Subcutaneous abdominal adipose tissue (tissue), 5 donors: ENCODE measurements around the gene FAM25C.
"Not testable (repeated sequence)": the region's sequence is repeated elsewhere in the genome, so short reads cannot be mapped to it uniquely, and the experiment has no call there.

Source experiments
- H3K27ac ChIP-seq: one replicate; pipeline ENCODE4 v1.7.0; 2013; ENCODE audit warnings: low read depth, mild to moderate bottlenecking, inconsistent platforms, low read length, moderate library complexity
- H3K27me3 ChIP-seq, 5 donors: one replicate each; pipeline ENCODE4 v1.7.0; 2013; ENCODE audit warnings: low read length in 5 of 5, inconsistent platforms in 1 of 5; ENCODE audit not compliant: control insufficient read depth in 5 of 5, insufficient read depth in 4 of 5
- H3K36me3 ChIP-seq, 5 donors: one replicate each; pipeline ENCODE4 v1.7.0; 2013; ENCODE audit warnings: low read length in 5 of 5; ENCODE audit not compliant: control insufficient read depth in 5 of 5, insufficient read depth in 5 of 5
- H3K4me1 ChIP-seq, 5 donors: one replicate each; pipeline ENCODE4 v1.7.0; 2013; ENCODE audit warnings: low read length in 5 of 5, mild to moderate bottlenecking in 3 of 5, moderate library complexity in 1 of 5; ENCODE audit not compliant: control insufficient read depth in 5 of 5, insufficient read depth in 5 of 5
- H3K4me3 ChIP-seq, 5 donors: one replicate each; pipeline ENCODE4 v1.7.0; 2013; ENCODE audit warnings: low read length in 5 of 5, low read depth in 1 of 5
- H3K9ac ChIP-seq, 5 donors: one replicate each; pipeline ENCODE4 v1.7.0; 2013; ENCODE audit warnings: low read length in 5 of 5, mild to moderate bottlenecking in 4 of 5, moderate library complexity in 3 of 5
- H3K9me3 ChIP-seq, 5 donors: one replicate each; pipeline ENCODE4 v1.7.0; 2013; ENCODE audit warnings: low read length in 5 of 5; ENCODE audit not compliant: control insufficient read depth in 5 of 5
- donor health status: healthy.
- donor health status: healthy.
- donor health status: healthy.
- donor health status: healthy.
- donor health status: healthy.

FAM25C gene

GRCh38 chr10:47999691-48000090, at the start of gene FAM25C:
TSS of gene FAM25C (minus strand) at chr10:47999791. CDS start at chr10:47999765, 26 bp downstream.
- H3K9me3 ChIP-seq, H3K4me3 ChIP-seq, H3K27me3 ChIP-seq, H3K4me1 ChIP-seq, H3K36me3 ChIP-seq, H3K9ac ChIP-seq, H3K27ac ChIP-seq: not testable (repeated sequence)

GRCh38 chr10:48044557-48044956, 45.0 kb upstream of the FAM25C start:
- not testable (repeated sequence) for H3K4me3 ChIP-seq, H3K4me1 ChIP-seq, H3K9ac ChIP-seq, H3K36me3 ChIP-seq, H3K9me3 ChIP-seq, H3K27ac ChIP-seq, H3K27me3 ChIP-seq

- H3K36me3 ChIP-seq, H3K9me3 ChIP-seq, H3K4me3 ChIP-seq, H3K27ac ChIP-seq, H3K27me3 ChIP-seq, H3K4me1 ChIP-seq, H3K9ac ChIP-seq: not testable (repeated sequence)
Observed at GRCh38 chr10:48031390-48031789, 31.8 kb upstream of the FAM25C start.

- H3K27ac ChIP-seq, H3K4me3 ChIP-seq, H3K27me3 ChIP-seq, H3K9me3 ChIP-seq, H3K9ac ChIP-seq, H3K36me3 ChIP-seq, H3K4me1 ChIP-seq: not testable (repeated sequence)
Observed at GRCh38 chr10:48002306-48002705, 2.7 kb upstream of the FAM25C start.

DNA sequence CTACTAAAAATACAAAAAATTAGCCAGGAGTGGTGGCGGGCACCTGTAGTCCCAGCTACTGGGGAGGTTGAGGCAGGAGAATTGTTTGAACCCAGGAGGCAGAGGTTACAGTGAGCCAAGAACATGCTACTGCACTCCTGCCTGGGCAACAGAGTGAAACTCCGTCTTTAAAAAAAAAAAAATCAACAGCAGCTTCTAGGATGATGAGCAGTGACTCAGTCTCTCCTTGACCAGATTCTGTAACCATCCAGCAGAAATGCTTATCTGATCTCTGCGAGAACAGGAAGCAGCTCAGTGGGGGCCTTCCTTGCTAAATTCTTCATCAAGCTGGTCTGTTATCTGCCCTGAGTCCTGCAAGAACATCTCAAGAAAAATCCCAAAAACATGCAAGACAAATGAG, 5.5 kb downstream of the FAM25C start:
- H3K27ac ChIP-seq, H3K9ac ChIP-seq, H3K27me3 ChIP-seq, H3K36me3 ChIP-seq, H3K9me3 ChIP-seq, H3K4me1 ChIP-seq, H3K4me3 ChIP-seq: not testable (repeated sequence)

- not testable (repeated sequence) for H3K27me3 ChIP-seq, H3K4me3 ChIP-seq, H3K4me1 ChIP-seq, H3K9ac ChIP-seq, H3K27ac ChIP-seq, H3K36me3 ChIP-seq, H3K9me3 ChIP-seq
Observed at GRCh38 chr10:47992560-47992959, 7.0 kb downstream of the FAM25C start.

DNA sequence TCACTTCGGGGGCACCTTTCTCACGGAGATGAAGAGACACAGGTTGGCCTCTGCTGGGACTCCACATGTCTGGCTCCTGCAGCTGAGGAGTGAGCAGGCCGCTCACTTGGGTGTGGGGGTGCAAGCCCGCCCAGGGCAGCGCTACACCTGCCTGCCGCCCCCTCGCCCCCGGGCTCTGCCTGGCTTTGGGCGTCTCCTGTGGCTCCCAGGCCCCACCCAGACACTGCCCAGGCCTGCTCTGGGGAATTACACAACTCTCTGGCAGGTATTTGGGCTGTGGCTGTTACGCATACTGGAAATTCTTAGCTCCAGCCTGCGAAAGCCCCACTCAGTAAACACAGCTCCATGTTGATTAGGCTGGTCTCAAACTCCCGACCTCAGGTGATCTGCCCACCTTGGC, 7.9 kb downstream of the FAM25C start:
- H3K4me3 ChIP-seq, H3K36me3 ChIP-seq, H3K9me3 ChIP-seq, H3K4me1 ChIP-seq, H3K27me3 ChIP-seq, H3K9ac ChIP-seq, H3K27ac ChIP-seq: not testable (repeated sequence)

- H3K27ac ChIP-seq, H3K9me3 ChIP-seq, H3K4me3 ChIP-seq, H3K27me3 ChIP-seq, H3K36me3 ChIP-seq, H3K9ac ChIP-seq, H3K4me1 ChIP-seq: not testable (repeated sequence)
Observed at GRCh38 chr10:47990097-47990496, 9.5 kb downstream of the FAM25C start.

DNA sequence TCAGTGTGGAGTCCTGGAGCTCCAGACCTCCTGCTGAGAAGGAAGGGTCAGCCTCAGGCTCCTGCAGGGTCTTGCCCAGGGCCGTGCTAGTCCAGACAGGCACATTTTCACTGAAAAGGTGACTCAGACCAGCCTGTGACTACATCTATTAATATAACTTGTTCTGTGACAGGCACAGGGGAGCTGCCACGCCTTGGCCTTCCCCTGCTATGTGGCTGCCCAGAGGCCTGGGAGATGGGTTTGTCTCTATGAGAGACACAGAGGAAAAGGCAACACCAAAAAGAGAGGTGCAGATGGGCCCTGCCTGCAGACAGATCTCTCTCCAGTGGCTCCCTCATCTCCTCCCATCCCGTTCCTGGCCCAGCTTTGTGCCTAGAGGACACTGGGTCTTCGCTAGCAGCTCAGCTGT, 10.0 kb downstream of the FAM25C start:
- H3K9me3 ChIP-seq, H3K4me1 ChIP-seq, H3K9ac ChIP-seq, H3K27ac ChIP-seq, H3K4me3 ChIP-seq, H3K27me3 ChIP-seq, H3K36me3 ChIP-seq: not testable (repeated sequence)

- not testable (repeated sequence) for H3K4me3 ChIP-seq, H3K9me3 ChIP-seq, H3K36me3 ChIP-seq, H3K27me3 ChIP-seq, H3K4me1 ChIP-seq, H3K27ac ChIP-seq, H3K9ac ChIP-seq
Observed at GRCh38 chr10:47988718-47989541, 10.7 kb downstream of the FAM25C start.

DNA sequence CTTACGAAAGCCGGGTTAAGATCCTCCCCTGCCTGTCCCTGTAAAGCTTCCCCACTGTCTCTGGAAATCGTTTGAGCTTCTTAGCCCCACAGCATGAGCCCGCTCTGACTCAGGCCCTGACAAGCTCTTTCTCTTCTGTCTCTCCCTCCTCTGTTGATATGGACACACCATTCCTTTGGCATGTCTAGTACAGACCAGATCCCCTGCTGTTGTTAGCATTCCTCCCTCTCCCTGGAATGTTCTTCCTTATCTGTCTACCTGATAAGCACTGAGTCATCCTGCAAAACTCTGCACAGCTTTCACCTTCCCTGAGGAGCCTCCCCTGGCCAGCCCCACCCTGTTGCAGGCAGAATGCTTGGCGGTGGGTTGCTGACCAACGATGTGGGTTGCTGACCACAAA, 11.6 kb downstream of the FAM25C start:
- not testable (repeated sequence) for H3K9me3 ChIP-seq, H3K4me1 ChIP-seq, H3K27me3 ChIP-seq, H3K36me3 ChIP-seq, H3K9ac ChIP-seq, H3K27ac ChIP-seq, H3K4me3 ChIP-seq
